ENCODE results near the gene MRE11.

- no peak for TF ChIP-seq MXI1 (IDR thresholded peaks at IDR 0.05; ENCODE audit: low read depth, low read length)
- no peak for TF ChIP-seq CTCF (IDR thresholded peaks at IDR 0.05)
- no peak for TF ChIP-seq ELF1 (IDR thresholded peaks at IDR 0.05)
- TF ChIP-seq FOXM1 (IDR thresholded peaks at IDR 0.05; ENCODE audit: low read depth): no peak
- TF ChIP-seq JUND (IDR thresholded peaks at IDR 0.05): no peak
Measured at GRCh38 chr11:94539420-94539819, 45.8 kb upstream of the MRE11 start.
